Thyroid gland (tissue), 4 donors: ENCODE measurements around the gene KRT33A.

ENCODE experiments used
- POLR2A ChIP-seq, 2 donors: fragments of 450-650 bp; IDR thresholded peaks; one replicate each; pipeline ENCODE4 v1.6.1; 2017; ENCODE audit warnings: antibody characterized with exemption in 2 of 2, mild to moderate bottlenecking in 2 of 2, moderate library complexity in 1 of 2
- TF ChIP-seq, protein P1 (sequence below), 6 experiments: fragments of 200-600 bp in 3 of 6; fragments of 450-650 bp in 3 of 6; sonication (generic) in 3 of 6; IDR thresholded peaks; one replicate each; pipeline ENCODE4 v1.5.1; 2016 to 2019; ENCODE audit warnings: antibody characterized with exemption in 6 of 6, mild to moderate bottlenecking in 2 of 6, inconsistent platforms in 1 of 6, moderate library complexity in 1 of 6

DNA sequence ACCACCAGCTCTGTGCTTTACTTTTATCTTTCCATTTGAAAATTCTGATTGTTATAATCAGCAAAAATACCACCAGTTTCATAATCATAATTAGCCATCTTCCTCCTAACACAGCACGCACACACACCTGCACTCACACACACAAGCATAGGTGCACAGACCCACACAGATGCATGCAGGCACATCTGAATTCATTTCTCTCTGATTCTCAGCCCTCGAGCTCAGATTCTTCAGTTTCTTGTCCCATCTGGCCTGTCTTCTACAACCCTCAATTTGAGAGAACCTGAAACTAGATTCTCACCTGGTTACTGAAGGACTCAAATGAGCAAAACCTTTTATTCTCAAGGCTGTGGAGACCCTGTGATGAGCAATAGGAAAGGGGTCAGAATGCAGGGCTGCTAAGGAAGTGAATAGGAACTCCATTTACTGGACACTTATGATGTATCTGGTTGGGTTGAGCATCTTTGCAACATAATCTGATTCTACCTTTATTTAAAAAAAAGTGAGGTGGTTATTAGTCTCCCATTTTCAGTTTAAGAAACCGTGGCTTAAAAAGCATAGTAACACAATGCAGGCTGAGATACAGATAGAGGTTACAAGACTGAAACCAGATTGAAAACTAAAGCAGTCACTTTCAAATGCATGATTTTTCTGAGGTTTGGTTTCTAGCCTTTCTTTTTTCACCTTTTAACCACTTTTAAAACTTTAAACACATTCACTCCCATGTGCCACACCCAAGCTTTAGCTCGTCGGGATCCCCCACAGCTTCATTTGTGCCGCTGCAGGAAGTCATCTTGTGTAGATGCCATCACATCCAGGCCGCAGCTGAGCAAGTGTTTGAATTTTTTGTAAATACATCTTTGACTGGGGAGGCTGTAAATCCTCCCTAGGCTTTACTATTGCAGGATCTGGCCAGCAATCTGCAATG is 9.4 kb downstream of the KRT33A start:
- TF ChIP-seq, protein P1, sequence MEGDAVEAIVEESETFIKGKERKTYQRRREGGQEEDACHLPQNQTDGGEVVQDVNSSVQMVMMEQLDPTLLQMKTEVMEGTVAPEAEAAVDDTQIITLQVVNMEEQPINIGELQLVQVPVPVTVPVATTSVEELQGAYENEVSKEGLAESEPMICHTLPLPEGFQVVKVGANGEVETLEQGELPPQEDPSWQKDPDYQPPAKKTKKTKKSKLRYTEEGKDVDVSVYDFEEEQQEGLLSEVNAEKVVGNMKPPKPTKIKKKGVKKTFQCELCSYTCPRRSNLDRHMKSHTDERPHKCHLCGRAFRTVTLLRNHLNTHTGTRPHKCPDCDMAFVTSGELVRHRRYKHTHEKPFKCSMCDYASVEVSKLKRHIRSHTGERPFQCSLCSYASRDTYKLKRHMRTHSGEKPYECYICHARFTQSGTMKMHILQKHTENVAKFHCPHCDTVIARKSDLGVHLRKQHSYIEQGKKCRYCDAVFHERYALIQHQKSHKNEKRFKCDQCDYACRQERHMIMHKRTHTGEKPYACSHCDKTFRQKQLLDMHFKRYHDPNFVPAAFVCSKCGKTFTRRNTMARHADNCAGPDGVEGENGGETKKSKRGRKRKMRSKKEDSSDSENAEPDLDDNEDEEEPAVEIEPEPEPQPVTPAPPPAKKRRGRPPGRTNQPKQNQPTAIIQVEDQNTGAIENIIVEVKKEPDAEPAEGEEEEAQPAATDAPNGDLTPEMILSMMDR (IDR thresholded peaks at IDR 0.05) = no peak
- TF ChIP-seq POLR2A (IDR thresholded peaks at IDR 0.05) = no peak
